Mesothelial cell of epicardium (in vitro differentiated cells): ENCODE measurements around the gene TYSND1. TPM values are rescaled to one million over a fixed set of nuclear protein-coding genes. Genes with fewer than 3 reads are reported as not detected.
"Not testable (repeated sequence)": the region's sequence is repeated elsewhere in the genome, so short reads cannot be mapped to it uniquely, and the experiment has no call there.

Experiments used
- DNase-seq, 2 experiments: peaks; one replicate each; pipeline ENCODE4 v3.0.0; 2021; ENCODE audit warnings: low spot score in 2 of 2; ENCODE audit not compliant: unreplicated experiment in 2 of 2
- H3K27ac Mint-ChIP-seq: 2 replicates; pipeline ENCODE4 v1.8.0; 2021; ENCODE audit warnings: mixed read lengths
- H3K27me3 Mint-ChIP-seq: 2 replicates; pipeline ENCODE4 v1.8.0; 2021; ENCODE audit warnings: low read depth, mixed read lengths
- H3K36me3 Mint-ChIP-seq: 2 replicates; pipeline ENCODE4 v1.8.0; 2021; ENCODE audit warnings: mixed read lengths
- H3K4me1 Mint-ChIP-seq: 2 replicates; pipeline ENCODE4 v1.8.0; 2021; ENCODE audit warnings: mixed read lengths
- H3K4me3 Mint-ChIP-seq: 2 replicates; pipeline ENCODE4 v1.8.0; 2021; ENCODE audit warnings: mild to moderate bottlenecking, moderate library complexity, mixed read lengths
- H3K9me3 Mint-ChIP-seq: 2 replicates; pipeline ENCODE4 v1.8.0; 2021; ENCODE audit warnings: mixed read lengths
- total RNA-seq: library from RNA; stranded (reverse); gene quantifications from 3 replicates; pipeline ENCODE4 v1.2.1, GENCODE V29; 2021
- TF ChIP-seq, protein P1 (sequence below): fragments of 200-600 bp; sonication (generic); IDR thresholded peaks from one replicate; pipeline ENCODE4 v1.5.0; 2021; ENCODE audit warnings: antibody characterized with exemption; ENCODE audit not compliant: unreplicated experiment

Gene TYSND1
- total RNA-seq, 1 donor from 2014 or later, result 19.9 TPM

DNA sequence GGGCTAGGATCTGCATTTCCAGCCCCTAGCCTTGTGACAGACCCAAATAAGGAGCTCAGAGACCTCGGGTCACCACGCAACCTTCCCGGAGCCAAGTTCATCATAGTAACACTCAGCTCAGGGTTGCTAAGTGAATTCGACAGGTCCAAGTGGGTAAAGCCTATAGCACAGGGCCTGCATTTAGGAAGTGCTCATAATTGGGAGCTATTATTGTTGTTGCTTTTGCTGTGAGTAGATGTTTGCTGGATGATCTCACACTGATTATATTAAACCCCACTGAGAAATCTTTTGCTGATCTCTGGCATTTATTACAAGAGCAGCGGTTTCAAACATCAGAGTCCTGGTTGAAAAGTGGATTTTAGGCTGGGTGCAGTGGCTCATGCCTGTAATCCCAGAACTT lies 44.1 kb upstream of the TYSND1 start:
- peaks cover under 1% of the 10 kb centered on the region for H3K27me3 Mint-ChIP-seq
- TF ChIP-seq, protein P1, sequence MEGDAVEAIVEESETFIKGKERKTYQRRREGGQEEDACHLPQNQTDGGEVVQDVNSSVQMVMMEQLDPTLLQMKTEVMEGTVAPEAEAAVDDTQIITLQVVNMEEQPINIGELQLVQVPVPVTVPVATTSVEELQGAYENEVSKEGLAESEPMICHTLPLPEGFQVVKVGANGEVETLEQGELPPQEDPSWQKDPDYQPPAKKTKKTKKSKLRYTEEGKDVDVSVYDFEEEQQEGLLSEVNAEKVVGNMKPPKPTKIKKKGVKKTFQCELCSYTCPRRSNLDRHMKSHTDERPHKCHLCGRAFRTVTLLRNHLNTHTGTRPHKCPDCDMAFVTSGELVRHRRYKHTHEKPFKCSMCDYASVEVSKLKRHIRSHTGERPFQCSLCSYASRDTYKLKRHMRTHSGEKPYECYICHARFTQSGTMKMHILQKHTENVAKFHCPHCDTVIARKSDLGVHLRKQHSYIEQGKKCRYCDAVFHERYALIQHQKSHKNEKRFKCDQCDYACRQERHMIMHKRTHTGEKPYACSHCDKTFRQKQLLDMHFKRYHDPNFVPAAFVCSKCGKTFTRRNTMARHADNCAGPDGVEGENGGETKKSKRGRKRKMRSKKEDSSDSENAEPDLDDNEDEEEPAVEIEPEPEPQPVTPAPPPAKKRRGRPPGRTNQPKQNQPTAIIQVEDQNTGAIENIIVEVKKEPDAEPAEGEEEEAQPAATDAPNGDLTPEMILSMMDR, result no peak
- H3K36me3 Mint-ChIP-seq, result no peaks in the 10 kb centered on the region
- DNase-seq, result no peak
- H3K4me3 Mint-ChIP-seq, result no peak overlapping the region
- H3K4me1 Mint-ChIP-seq, result peaks cover 14% of the 10 kb centered on the region
- H3K27ac Mint-ChIP-seq, result no peak overlapping the region
- H3K9me3 Mint-ChIP-seq, result no peaks in the 10 kb centered on the region

DNA sequence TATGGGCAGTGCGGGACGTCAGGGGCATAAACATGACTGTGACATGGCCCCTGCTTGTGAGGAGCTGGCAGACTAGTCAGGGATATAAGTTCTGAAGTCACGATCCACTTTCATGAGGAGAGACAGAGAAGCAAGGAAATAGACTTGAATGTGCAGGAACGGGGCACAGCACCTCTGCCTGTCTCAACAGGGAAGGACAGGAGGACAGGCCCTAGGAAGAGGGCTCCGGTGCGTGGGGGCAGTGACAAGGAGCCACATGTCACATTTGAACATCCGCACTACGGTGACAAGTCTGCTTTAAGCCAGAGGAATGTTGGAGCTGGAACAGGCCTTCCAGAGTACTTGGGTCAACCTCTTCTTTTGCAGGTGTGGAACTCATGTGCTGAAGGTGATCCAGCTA lies 43.6 kb upstream of the TYSND1 start:
- Mint-ChIP-seq H3K36me3 (no peaks in the 10 kb centered on the region), H3K4me1 (peaks cover 14% of the 10 kb centered on the region), H3K27ac (no peak overlapping the region), H3K27me3 (peaks cover 5% of the 10 kb centered on the region), H3K9me3 (no peaks in the 10 kb centered on the region), H3K4me3 (no peak overlapping the region)
- DNase-seq, result no peak
- TF ChIP-seq, protein P1, result no peak

DNA sequence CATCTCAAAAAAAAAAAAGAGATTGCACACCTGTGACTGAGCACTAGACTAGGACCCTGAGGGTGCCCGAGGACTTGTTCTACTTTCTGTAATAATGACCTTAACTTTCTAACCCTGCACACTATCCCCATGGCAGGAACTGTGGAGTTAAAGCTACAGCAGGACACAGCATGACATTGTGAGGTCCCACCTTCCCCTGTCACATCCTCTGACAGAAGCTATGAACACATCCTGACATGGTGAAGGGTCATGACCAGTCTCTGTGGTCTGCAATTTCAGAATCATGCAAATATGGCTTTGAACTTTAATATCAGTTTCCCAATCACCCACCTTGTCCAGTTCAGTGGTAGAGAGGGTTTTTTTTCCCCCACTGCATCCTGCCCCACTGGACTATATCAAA lies 42.3 kb upstream of the TYSND1 start:
- H3K4me3 Mint-ChIP-seq, result no peak overlapping the region
- H3K27ac Mint-ChIP-seq, result no peak overlapping the region
- H3K27me3 Mint-ChIP-seq, result peaks cover 13% of the 10 kb centered on the region

DNA sequence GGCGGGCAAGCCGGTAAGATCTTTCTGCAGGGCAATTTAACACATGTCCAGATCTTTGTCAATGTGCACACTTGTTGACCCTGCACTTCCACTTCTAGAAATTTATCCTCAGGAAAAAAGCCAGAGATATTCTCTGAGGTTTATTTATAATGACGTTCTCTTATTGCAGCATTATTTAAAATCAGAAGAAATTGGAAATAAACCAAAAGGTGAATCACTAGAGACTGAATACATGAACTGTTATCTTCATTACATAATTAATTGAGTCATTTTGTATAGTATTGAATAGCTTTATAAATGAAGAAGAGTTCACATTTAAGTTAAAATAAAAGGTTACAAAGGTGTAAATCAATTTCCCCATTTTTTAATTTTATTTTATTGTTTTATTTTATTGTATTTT lies 40.1 kb upstream of the TYSND1 start:
- H3K27ac Mint-ChIP-seq, result no peak overlapping the region
- TF ChIP-seq, protein P1, result no peak
- H3K4me3 Mint-ChIP-seq, result no peak overlapping the region
- H3K36me3 Mint-ChIP-seq, result no peaks in the 10 kb centered on the region
- H3K9me3 Mint-ChIP-seq, result no peaks in the 10 kb centered on the region
- H3K27me3 Mint-ChIP-seq, result peaks cover 23% of the 10 kb centered on the region
- peaks cover 3% of the 10 kb centered on the region for H3K4me1 Mint-ChIP-seq
- no peak for DNase-seq

More for the DNA sequence above, 42.3 kb upstream of the TYSND1 start:
- DNase-seq, result no peak
- no peaks in the 10 kb centered on the region for H3K36me3 Mint-ChIP-seq
- TF ChIP-seq, protein P1, result no peak
- peaks cover 14% of the 10 kb centered on the region for H3K4me1 Mint-ChIP-seq
- no peaks in the 10 kb centered on the region for H3K9me3 Mint-ChIP-seq

DNA sequence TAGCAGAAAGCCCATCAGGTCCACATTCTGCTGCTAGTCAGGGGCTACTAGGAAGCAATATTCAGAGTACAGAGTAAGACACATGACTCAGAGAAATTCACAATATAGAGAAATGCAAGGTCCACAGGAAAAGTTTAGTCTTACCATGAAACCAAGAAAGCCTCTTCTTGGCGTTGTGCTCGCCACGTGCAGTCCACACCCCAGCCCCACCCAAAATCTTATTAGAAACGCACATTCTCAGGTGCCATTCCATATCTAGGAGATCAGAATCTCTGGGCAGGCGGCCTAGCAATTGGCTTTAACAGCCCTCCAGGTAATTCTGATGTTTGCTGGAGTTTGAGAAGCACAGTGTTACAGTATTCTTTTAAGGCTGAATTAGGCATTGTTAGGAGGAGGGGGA lies 39.6 kb upstream of the TYSND1 start:
- no peak overlapping the region for H3K27ac Mint-ChIP-seq
- no peak overlapping the region for H3K4me3 Mint-ChIP-seq
- H3K36me3 Mint-ChIP-seq, result no peaks in the 10 kb centered on the region
- TF ChIP-seq, protein P1, result no peak
- H3K9me3 Mint-ChIP-seq, result no peaks in the 10 kb centered on the region
- H3K27me3 Mint-ChIP-seq, result peaks cover 26% of the 10 kb centered on the region
- no peak for DNase-seq
- H3K4me1 Mint-ChIP-seq, result no peaks in the 10 kb centered on the region

DNA sequence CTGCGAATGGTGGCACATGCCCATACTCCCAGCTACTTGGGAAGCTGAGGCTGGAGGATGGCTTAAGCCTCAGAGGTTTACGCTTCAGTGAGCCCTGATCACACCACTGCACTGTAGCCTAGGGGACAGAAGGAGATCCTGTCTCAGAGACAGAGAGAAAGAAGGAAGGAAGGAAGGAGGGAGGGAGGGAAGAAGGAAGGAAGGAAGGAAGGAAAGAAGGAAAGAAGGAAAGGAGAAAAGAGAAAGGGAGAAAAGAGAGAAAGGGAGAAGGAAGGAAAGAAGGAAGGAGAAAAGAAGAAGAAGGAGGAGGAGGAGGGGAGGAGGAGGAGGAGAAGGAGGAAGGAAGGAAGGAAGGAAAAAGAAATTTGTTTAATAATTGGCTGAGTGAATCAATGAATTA lies 36.8 kb upstream of the TYSND1 start:
- TF ChIP-seq, protein P1, result no peak
- H3K4me3 Mint-ChIP-seq, result no peak overlapping the region
- no peaks in the 10 kb centered on the region for H3K36me3 Mint-ChIP-seq
- peaks cover 28% of the 10 kb centered on the region for H3K27me3 Mint-ChIP-seq
- no peak overlapping the region for H3K27ac Mint-ChIP-seq
- no peak for DNase-seq
- peaks cover 14% of the 10 kb centered on the region for H3K9me3 Mint-ChIP-seq
- no peaks in the 10 kb centered on the region for H3K4me1 Mint-ChIP-seq

DNA sequence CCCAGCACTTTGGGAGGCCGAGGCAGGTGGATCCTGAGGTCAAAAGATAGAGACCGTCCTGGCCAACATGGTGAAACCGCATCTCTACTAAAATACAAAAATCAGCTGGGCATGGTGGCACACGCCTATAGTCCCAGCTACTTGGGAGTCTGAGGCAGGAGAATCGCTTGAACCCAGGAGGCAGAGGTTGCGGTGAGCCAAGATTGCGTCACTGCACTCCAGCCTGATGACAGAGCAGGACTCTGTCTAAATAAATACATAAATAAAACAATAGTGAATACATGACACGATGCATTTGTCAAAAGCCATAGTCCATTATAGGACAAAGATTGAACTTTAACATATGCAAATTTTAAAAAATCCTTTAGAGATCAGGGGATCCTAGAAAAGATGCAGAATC lies 32.7 kb upstream of the TYSND1 start:
- not testable (repeated sequence) for DNase-seq, H3K36me3 Mint-ChIP-seq, H3K4me3 Mint-ChIP-seq, H3K4me1 Mint-ChIP-seq, H3K27ac Mint-ChIP-seq
- peaks cover 14% of the 10 kb centered on the region for H3K9me3 Mint-ChIP-seq
- peaks cover 20% of the 10 kb centered on the region for H3K27me3 Mint-ChIP-seq
